CD14-positive monocyte (primary cell): ENCODE measurements around the gene SMTNL2. TPM values are rescaled to one million over a fixed set of nuclear protein-coding genes. Genes with fewer than 3 reads are reported as not detected.

Experiments
- DNase-seq, 3 donors: peaks; one replicate each; pipeline ENCODE4 v3.0.0-alpha.2; 2011 to 2022
- H2AFZ ChIP-seq: 2 replicates; pipeline ENCODE4 v1.6.0; 2012; ENCODE audit warnings: mild to moderate bottlenecking, low read depth, low read length, inconsistent platforms; ENCODE audit not compliant: insufficient read depth, poor library complexity, severe bottlenecking
- H3K27ac ChIP-seq, 2 donors: 1 replicate in 1 of 2; 2 replicates in 1 of 2; pipeline ENCODE4 v1.5.1; 2012 to 2013; ENCODE audit warnings: low read length in 2 of 2, control low read depth in 1 of 2, inconsistent platforms in 1 of 2, low read depth in 1 of 2, mild to moderate bottlenecking in 1 of 2
- H3K27me3 ChIP-seq, 2 donors: one replicate each; pipeline versions ENCODE4 v1.6.0 to v1.6.1; 2011 to 2013; ENCODE audit warnings: low read length in 2 of 2; ENCODE audit not compliant: control insufficient read depth in 2 of 2, insufficient read depth in 2 of 2
- H3K36me3 ChIP-seq, 2 donors: replicated peaks in 1 of 2; 1 replicate in 1 of 2; 2 replicates in 1 of 2; pipeline versions ENCODE4 v1.5.1 to v1.6.1; 2012 to 2013; ENCODE audit warnings: low read length in 2 of 2, control low read depth in 1 of 2, inconsistent platforms in 1 of 2, mild to moderate bottlenecking in 1 of 2; ENCODE audit not compliant: insufficient read depth in 2 of 2, control insufficient read depth in 1 of 2
- H3K4me1 ChIP-seq, 2 donors: 1 replicate in 1 of 2; 2 replicates in 1 of 2; pipeline versions ENCODE4 v1.5.1 to v1.6.1; 2012 to 2013; ENCODE audit warnings: low read length in 2 of 2, control low read depth in 1 of 2, inconsistent platforms in 1 of 2, mild to moderate bottlenecking in 1 of 2, moderate library complexity in 1 of 2; ENCODE audit not compliant: insufficient read depth in 2 of 2, control insufficient read depth in 1 of 2
- H3K4me2 ChIP-seq: replicated peaks from 2 replicates; pipeline ENCODE3; 2012; ENCODE audit warnings: low read length, moderate library complexity, mild to moderate bottlenecking; ENCODE audit not compliant: poor library complexity, severe bottlenecking; ENCODE audit errors: extremely low read depth
- H3K4me3 ChIP-seq, 3 experiments: fragments of 200-600 bp in 1 of 3; sonication (generic) in 1 of 3; replicated peaks in 1 of 3; 1 replicate in 2 of 3; 2 replicates in 1 of 3; pipeline ENCODE4 v1.5.1; 2011 to 2013; ENCODE audit warnings: low read length in 3 of 3, mild to moderate bottlenecking in 3 of 3, control low read depth in 2 of 3, low read depth in 2 of 3, inconsistent platforms in 1 of 3, moderate library complexity in 1 of 3
- H3K79me2 ChIP-seq: 2 replicates; pipeline ENCODE4 v1.6.0; 2012; ENCODE audit warnings: mild to moderate bottlenecking, control low read depth, inconsistent platforms, low read length, moderate library complexity; ENCODE audit not compliant: insufficient read depth
- H3K9ac ChIP-seq: 2 replicates; pipeline ENCODE4 v1.6.0; 2017; ENCODE audit warnings: low read length, mild to moderate bottlenecking; ENCODE audit not compliant: insufficient read depth, poor library complexity, severe bottlenecking
- H3K9me3 ChIP-seq, 2 donors: replicated peaks in 1 of 2; 1 replicate in 1 of 2; 2 replicates in 1 of 2; pipeline versions ENCODE4 v1.5.1 to v1.6.1; 2012 to 2013; ENCODE audit warnings: low read length in 2 of 2, control low read depth in 1 of 2; ENCODE audit not compliant: control insufficient read depth in 1 of 2, insufficient read depth in 1 of 2
- H4K20me1 ChIP-seq: 2 replicates; pipeline ENCODE4 v1.6.0; 2012; ENCODE audit warnings: mild to moderate bottlenecking, low read length, control low read depth, moderate library complexity; ENCODE audit not compliant: insufficient read depth
- H3K27ac Mint-ChIP-seq, 7 donors: one replicate each; pipeline ENCODE4 v1.8.0; 2020; ENCODE audit warnings: mild to moderate bottlenecking in 7 of 7, mixed read lengths in 7 of 7, moderate library complexity in 6 of 7, inconsistent platforms in 2 of 7
- H3K27me3 Mint-ChIP-seq, 3 donors: one replicate each; pipeline ENCODE4 v1.8.0; 2021 to 2022; ENCODE audit warnings: low read depth in 3 of 3, mild to moderate bottlenecking in 3 of 3, mixed read lengths in 3 of 3, moderate library complexity in 3 of 3, inconsistent platforms in 1 of 3
- H3K36me3 Mint-ChIP-seq, 2 donors: one replicate each; pipeline ENCODE4 v1.8.0; 2020; ENCODE audit warnings: mixed read lengths in 2 of 2, inconsistent platforms in 1 of 2, mild to moderate bottlenecking in 1 of 2
- H3K4me1 Mint-ChIP-seq: one replicate; pipeline ENCODE4 v1.8.0; 2020; ENCODE audit warnings: mild to moderate bottlenecking, mixed read lengths
- H3K4me3 Mint-ChIP-seq, 2 donors: one replicate each; pipeline ENCODE4 v1.8.0; 2020; ENCODE audit warnings: mild to moderate bottlenecking in 2 of 2, mixed read lengths in 2 of 2, moderate library complexity in 1 of 2
- H3K9me3 Mint-ChIP-seq, 7 donors: one replicate each; pipeline ENCODE4 v1.8.0; 2020 to 2022; ENCODE audit warnings: mixed read lengths in 7 of 7, mild to moderate bottlenecking in 6 of 7, moderate library complexity in 6 of 7, inconsistent platforms in 2 of 7
- CTCF ChIP-seq: fragments of 200-600 bp; IDR thresholded peaks from one replicate; pipeline ENCODE4 v1.8.0; 2022; ENCODE audit warnings: antibody characterized with exemption, mild to moderate bottlenecking
- WGBS: methylation state at CpG from one replicate; pipeline ENCODE4 v1.1.5; 2013; ENCODE audit warnings: missing lambda C conversion rate; ENCODE audit not compliant: insufficient coverage; 5-methylcytosine and 5-hydroxymethylcytosine counted together
- intact Hi-C, 2 donors: fragments of 100-400 bp; cut with micrococcal nuclease; formaldehyde crosslinking; loops; one replicate each; pipeline versions ENCODE4 v1.15.0 to v1.15.1; 2023
- polyA plus RNA-seq, 3 donors: library from polyadenylated mRNA; depleted of rRNA in 1 of 3; unstranded in 2 of 3; stranded (reverse) in 1 of 3; fragments of 300-500 nt in 2 of 3; fragments of >200 nt in 1 of 3; fragmentation: Illumina TruSeq in 2 of 3; gene quantifications; 1 replicate in 2 of 3; 2 replicates in 1 of 3; pipeline ENCODE4 v1.2.3, GENCODE V29; 2012 to 2021

SMTNL2 gene
- polyA plus RNA-seq, 3 donors: 0.08 TPM; not detected in 2

GRCh38 chr17:4600563-4600962 is 16.2 kb downstream of the SMTNL2 start:
- peak overlapping the region in 1 of 7 donors; percentile 18 for H3K27ac Mint-ChIP-seq
- no peak overlapping the region for H3K4me3 Mint-ChIP-seq
- 95% methylated on average over 13 of the region's 13 CpGs for WGBS
- H3K9ac ChIP-seq: no peak overlapping the region
- TF ChIP-seq CTCF: no peak
- H3K36me3 Mint-ChIP-seq: no peaks in the 10 kb centered on the region
- H3K9me3 ChIP-seq: no peaks in the 10 kb centered on the region
- no peaks in the 10 kb centered on the region for H3K79me2 ChIP-seq
- no peak overlapping the region for H3K4me2 ChIP-seq
- H3K4me1 ChIP-seq: peaks cover 0 to 1% of the 10 kb centered on the region in 2 donors
- H3K9me3 Mint-ChIP-seq: no peaks in the 10 kb centered on the region
- H3K4me3 ChIP-seq: no peak overlapping the region
- no peak for DNase-seq
- H4K20me1 ChIP-seq: no peaks in the 10 kb centered on the region
- no peak overlapping the region for H3K27ac ChIP-seq
- intact Hi-C loops: no loop called here
- no peaks in the 10 kb centered on the region for H3K36me3 ChIP-seq
- peaks cover 3% of the 10 kb centered on the region for H3K4me1 Mint-ChIP-seq
- no peak overlapping the region for H2AFZ ChIP-seq
- peaks cover 5 to 6% (median 6%) of the 10 kb centered on the region in 3 donors for H3K27me3 Mint-ChIP-seq
- H3K27me3 ChIP-seq: no peaks in the 10 kb centered on the region

- Histone ChIP-seq H3K79me2 (no peaks in the 10 kb centered on the region), H3K4me3 (no peak overlapping the region), H3K36me3 (no peaks in the 10 kb centered on the region), H3K27ac (no peak overlapping the region), H3K4me1 (peaks cover 0 to 7% of the 10 kb centered on the region in 2 donors), H3K9ac (no peak overlapping the region), H2AFZ (no peak overlapping the region), H4K20me1 (no peaks in the 10 kb centered on the region), H3K27me3 (no peaks in the 10 kb centered on the region), H3K9me3 (no peaks in the 10 kb centered on the region), H3K4me2 (no peak overlapping the region)
- peaks cover 6% of the 10 kb centered on the region for H3K4me1 Mint-ChIP-seq
- H3K27ac Mint-ChIP-seq: peak overlapping the region in 2 of 7 donors; percentile 18 to 31
- H3K9me3 Mint-ChIP-seq: no peaks in the 10 kb centered on the region
- DNase-seq: no peak
- H3K27me3 Mint-ChIP-seq: peaks cover 6 to 7% (median 6%) of the 10 kb centered on the region in 3 donors
- WGBS: 95% methylated on average over 3 of the region's 4 CpGs
- H3K4me3 Mint-ChIP-seq: no peak overlapping the region
- no peaks in the 10 kb centered on the region for H3K36me3 Mint-ChIP-seq
- intact Hi-C loops: no loop called here
- no peak for TF ChIP-seq CTCF
Measured at GRCh38 chr17:4601326-4601725, 17.0 kb downstream of the SMTNL2 start.
